HG03432 (cell line): ENCODE results near the gene TAF4.

Experiments
- ATAC-seq: cut with Tn5 transposase; IDR thresholded peaks from one replicate; pipeline ENCODE4 v1.9.1; 2021; ENCODE audit warnings: mild to moderate bottlenecking, moderate library complexity; ENCODE audit not compliant: unreplicated experiment

Gene TAF4

GRCh38 chr20:62022575-62023139 lies 43.0 kb downstream of the TAF4 start:
- ATAC-seq = no peak

GRCh38 chr20:62021793-62022385 lies 43.8 kb downstream of the TAF4 start:
- ATAC-seq = no peak

- ATAC-seq = no peak
Observed at GRCh38 chr20:62020935-62021701, 44.6 kb downstream of the TAF4 start.

- no peak for ATAC-seq
Observed at GRCh38 chr20:62019881-62020492, 45.7 kb downstream of the TAF4 start.

GRCh38 chr20:62019144-62019805 lies 46.4 kb downstream of the TAF4 start:
- no peak for ATAC-seq

GRCh38 chr20:62018437-62019143 lies 47.1 kb downstream of the TAF4 start:
- ATAC-seq = no peak

GRCh38 chr20:62015540-62016288 lies 50.0 kb downstream of the TAF4 start:
- ATAC-seq = no peak

- ATAC-seq = no peak
Observed at GRCh38 chr20:62014889-62015537, 50.7 kb downstream of the TAF4 start.

GRCh38 chr20:62014488-62014775 lies 51.2 kb downstream of the TAF4 start:
- no peak for ATAC-seq

GRCh38 chr20:62012631-62013030 lies 53.0 kb downstream of the TAF4 start:
- no peak for ATAC-seq

- ATAC-seq = no peak
Observed at GRCh38 chr20:62011938-62012534, 53.6 kb downstream of the TAF4 start.

GRCh38 chr20:62011403-62011790 lies 54.3 kb downstream of the TAF4 start:
- ATAC-seq = no peak

- no peak for ATAC-seq
Observed at GRCh38 chr20:62010551-62011402, 54.9 kb downstream of the TAF4 start.

- ATAC-seq = no peak
Observed at GRCh38 chr20:62009869-62010445, 55.7 kb downstream of the TAF4 start.

- no peak for ATAC-seq
Observed at GRCh38 chr20:62009322-62009721, 56.4 kb downstream of the TAF4 start.

GRCh38 chr20:62008643-62009183 lies 57.0 kb downstream of the TAF4 start:
- no peak for ATAC-seq

- ATAC-seq = no peak
Observed at GRCh38 chr20:62007127-62007647, 58.5 kb downstream of the TAF4 start.

- no peak for ATAC-seq
Observed at GRCh38 chr20:62006482-62006881, 59.2 kb downstream of the TAF4 start.
